Measurements from ENCODE around the gene GALNT18. TPM values are rescaled to one million over a fixed set of nuclear protein-coding genes. Genes with fewer than 3 reads are reported as not detected.

The GALNT18 gene
- total RNA-seq, 2 experiments from 2014 or later = not detected

DNA sequence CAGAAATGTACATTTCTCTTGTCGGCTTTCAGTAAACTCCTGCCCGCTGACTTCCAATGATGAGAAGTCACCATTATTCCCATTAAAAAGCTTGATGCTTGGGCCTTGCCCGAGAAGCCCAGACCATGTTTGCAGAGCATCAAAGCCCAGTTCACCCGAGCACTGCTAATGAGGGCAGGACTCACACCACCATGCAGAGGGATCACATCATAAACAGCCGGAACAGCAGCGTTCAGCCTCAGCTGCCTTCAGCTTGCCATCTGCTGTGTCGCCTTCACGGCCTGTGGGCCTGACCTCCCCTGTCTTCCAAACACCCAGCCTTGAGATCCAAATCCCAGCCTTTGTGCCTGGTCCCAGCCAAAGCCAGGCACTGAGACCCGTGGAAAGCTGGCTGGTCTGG lies 163.3 kb downstream of the GALNT18 start:
- TF ChIP-seq CTCF (conservative IDR thresholded peaks at IDR 0.05; ENCODE audit: low read length) = no peak
- TF ChIP-seq EZH2phosphoT487 (IDR thresholded peaks at IDR 0.05; ENCODE audit: borderline replicate concordance, low read depth, low read length) = no peak
- Histone ChIP-seq H3K36me3 (ENCODE audit: insufficient read depth, low read length) (no peaks in the 10 kb centered on the region), H3K4me1 (ENCODE audit: insufficient read depth, low read length, poor library complexity, severe bottlenecking) (no peaks in the 10 kb centered on the region), H2AFZ (ENCODE audit: low read length) (no peak overlapping the region), H4K20me1 (ENCODE audit: insufficient read depth, low read length) (no peaks in the 10 kb centered on the region), H3K4me2 (ENCODE audit: low read length) (no peak overlapping the region), H3K27ac (ENCODE audit: low read depth, low read length, poor library complexity, severe bottlenecking) (no peak overlapping the region), H3K79me2 (ENCODE audit: insufficient read depth, low read depth, low read length) (no peaks in the 10 kb centered on the region), H3K9me2 (ENCODE audit: insufficient read depth, low read length) (no peaks in the 10 kb centered on the region), H3K4me3 (ENCODE audit: low read depth, low read length, poor library complexity, severe bottlenecking) (no peak overlapping the region), H3K9me3 (ENCODE audit: low read length) (no peaks in the 10 kb centered on the region)
- ChIA-PET POLR2A (no interaction called here), CTCF (ENCODE audit: unreplicated experiment) (no interaction called here)
- intact Hi-C loops (cut with micrococcal nuclease; ENCODE audit: unreplicated experiment) = no loop called here
- no TSS peak for BruUV-seq (replicated peaks)
- DNase-seq (ENCODE audit: low spot score) = no peak

- Histone ChIP-seq H3K27ac (ENCODE audit: low read depth, low read length, poor library complexity, severe bottlenecking) (no peak overlapping the region), H3K4me2 (ENCODE audit: low read length) (no peak overlapping the region), H2AFZ (ENCODE audit: low read length) (no peak overlapping the region), H3K36me3 (ENCODE audit: insufficient read depth, low read length) (no peaks in the 10 kb centered on the region), H3K9me3 (ENCODE audit: low read length) (no peaks in the 10 kb centered on the region), H4K20me1 (ENCODE audit: insufficient read depth, low read length) (no peaks in the 10 kb centered on the region), H3K4me3 (ENCODE audit: low read depth, low read length, poor library complexity, severe bottlenecking) (no peak overlapping the region), H3K9me2 (ENCODE audit: insufficient read depth, low read length) (no peaks in the 10 kb centered on the region), H3K79me2 (ENCODE audit: insufficient read depth, low read depth, low read length) (no peaks in the 10 kb centered on the region), H3K4me1 (ENCODE audit: insufficient read depth, low read length, poor library complexity, severe bottlenecking) (no peaks in the 10 kb centered on the region)
- no peak for TF ChIP-seq CTCF (conservative IDR thresholded peaks at IDR 0.05; ENCODE audit: low read length)
- no peak for TF ChIP-seq EZH2phosphoT487 (IDR thresholded peaks at IDR 0.05; ENCODE audit: borderline replicate concordance, low read depth, low read length)
- DNase-seq (ENCODE audit: low spot score) = no peak
- POLR2A ChIA-PET = no interaction called here
- intact Hi-C loops (cut with micrococcal nuclease; ENCODE audit: unreplicated experiment) = no loop called here
- no TSS peak for BruUV-seq (replicated peaks)
- CTCF ChIA-PET (ENCODE audit: unreplicated experiment) = no interaction called here
Observed at GRCh38 chr11:11458001-11458400, 163.8 kb downstream of the GALNT18 start.

DNA sequence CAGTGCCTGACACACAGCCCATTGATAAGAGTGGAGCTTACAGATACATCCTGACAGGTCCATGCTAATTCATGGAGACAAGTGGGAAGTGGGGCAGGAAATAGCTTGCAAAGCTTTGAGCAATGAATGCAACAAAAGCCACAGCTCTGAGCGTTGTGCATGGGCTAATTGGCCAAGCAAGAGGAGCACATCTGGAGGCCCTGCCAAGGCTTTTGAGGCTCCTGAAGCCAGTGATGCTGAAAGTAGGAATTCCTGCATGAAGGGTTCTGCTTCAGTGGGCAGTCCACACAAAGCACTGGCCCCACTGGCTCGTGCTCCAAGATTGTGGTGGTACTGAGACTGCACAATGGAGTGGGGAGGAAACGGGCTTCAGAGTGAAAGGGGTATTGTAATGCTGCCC lies 164.9 kb downstream of the GALNT18 start:
- Histone ChIP-seq H4K20me1 (ENCODE audit: insufficient read depth, low read length) (no peaks in the 10 kb centered on the region), H3K79me2 (ENCODE audit: insufficient read depth, low read depth, low read length) (no peaks in the 10 kb centered on the region), H3K9me2 (ENCODE audit: insufficient read depth, low read length) (no peaks in the 10 kb centered on the region), H3K4me1 (ENCODE audit: insufficient read depth, low read length, poor library complexity, severe bottlenecking) (no peaks in the 10 kb centered on the region), H3K4me2 (ENCODE audit: low read length) (no peak overlapping the region), H3K36me3 (ENCODE audit: insufficient read depth, low read length) (no peaks in the 10 kb centered on the region), H3K9me3 (ENCODE audit: low read length) (no peaks in the 10 kb centered on the region), H3K27ac (ENCODE audit: low read depth, low read length, poor library complexity, severe bottlenecking) (no peak overlapping the region), H3K4me3 (ENCODE audit: low read depth, low read length, poor library complexity, severe bottlenecking) (no peak overlapping the region), H2AFZ (ENCODE audit: low read length) (no peak overlapping the region)
- no TSS peak for BruUV-seq (replicated peaks)
- TF ChIP-seq EZH2phosphoT487 (IDR thresholded peaks at IDR 0.05; ENCODE audit: borderline replicate concordance, low read depth, low read length) (no peak), CTCF (conservative IDR thresholded peaks at IDR 0.05; ENCODE audit: low read length) (no peak)
- ChIA-PET CTCF (ENCODE audit: unreplicated experiment) (no interaction called here), POLR2A (no interaction called here)
- intact Hi-C loops (cut with micrococcal nuclease; ENCODE audit: unreplicated experiment) = no loop called here
- no peak for DNase-seq (ENCODE audit: low spot score)

Data from OCI-LY7 (cell line).